BJ (cell line): ENCODE results near the gene CTNNBIP1. TPM values are rescaled to one million over a fixed set of nuclear protein-coding genes. Genes with fewer than 3 reads are reported as not detected.

Experiments
- CTCF ChIA-PET: fragments of 350-600 bp; formaldehyde crosslinking; extraction: SDS; loops from one replicate; lab custom pipeline; 2021; ENCODE audit warnings: antibody characterized with exemption, inconsistent platforms; lab: Yijun Ruan, JAX
- POLR2A ChIA-PET: fragments of 300-600 bp; sonication (Branson Sonifier 250); formaldehyde crosslinking; extraction: SDS; loops from one replicate; lab custom pipeline; 2021; ENCODE audit warnings: antibody characterized with exemption; lab: Charles Lee
- DNase-seq: peaks from one replicate; pipeline ENCODE4 v3.0.0-alpha.2; 2011; ENCODE audit warnings: low read depth
- H3K27me3 ChIP-seq: 2 replicates; pipeline ENCODE4 v1.6.0; 2011; ENCODE audit warnings: low read length; ENCODE audit not compliant: control insufficient read depth, insufficient read depth
- H3K36me3 ChIP-seq: 2 replicates; pipeline ENCODE4 v1.5.1; 2011; ENCODE audit warnings: low read length; ENCODE audit not compliant: control insufficient read depth, insufficient read depth
- H3K4me3 ChIP-seq: 2 replicates; pipeline ENCODE4 v1.5.1; 2011; ENCODE audit warnings: low read depth, mild to moderate bottlenecking, control low read depth, low read length
- polyA plus RNA-seq: library from polyadenylated mRNA; depleted of rRNA; stranded (reverse); fragments of >200 nt; gene quantifications from 2 replicates; pipeline ENCODE4 v1.2.3, GENCODE V29; 2011
- TF ChIP-seq, protein P1 (sequence below): IDR thresholded peaks from 2 replicates; pipeline ENCODE4 v1.5.1; 2011; ENCODE audit warnings: low read depth, mild to moderate bottlenecking, control low read depth, inconsistent platforms, low read length, moderate library complexity; ENCODE audit not compliant: insufficient read depth

CTNNBIP1 gene
- polyA plus RNA-seq, 1 experiment = 25.5 TPM

DNA sequence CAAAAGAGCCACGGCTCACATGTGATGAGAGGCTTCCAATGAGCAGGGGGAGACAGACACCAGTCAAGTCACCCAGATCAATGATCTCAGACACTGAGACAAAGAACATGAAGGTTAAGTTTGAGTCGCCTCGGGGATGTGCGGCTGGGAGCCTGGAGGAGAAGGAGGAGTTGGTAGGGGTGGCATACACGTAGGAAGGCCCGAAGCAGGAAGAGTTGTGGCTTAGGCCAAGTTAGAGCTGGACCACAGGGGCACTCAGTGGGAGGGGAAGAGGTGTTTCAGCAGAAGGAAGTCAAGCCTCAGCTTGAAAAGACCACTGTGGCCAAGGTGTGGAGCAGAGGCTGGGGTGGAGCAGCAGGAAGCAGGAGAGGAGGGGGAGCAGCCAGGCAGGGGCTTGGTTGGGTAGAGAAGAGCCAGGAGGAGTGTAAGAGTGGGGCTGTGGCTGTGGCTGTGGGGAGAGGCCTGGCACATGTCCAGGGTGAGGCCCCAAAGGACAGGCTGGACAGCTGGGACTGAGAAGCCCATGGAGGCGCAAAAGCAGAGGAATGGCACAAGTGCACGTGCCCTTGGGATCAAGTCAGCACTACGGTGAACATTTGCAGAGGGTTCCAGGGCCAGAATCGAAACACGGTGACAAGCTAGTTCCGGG, 27.6 kb downstream of the CTNNBIP1 start:
- H3K4me3 ChIP-seq = no peak overlapping the region
- ChIA-PET POLR2A (interaction anchor here (0.6 kb wide), 1 partner anchor 34 kb away, joined by 3 read pairs; no protein-coding TSS in a partner anchor), CTCF (no interaction called here)
- H3K36me3 ChIP-seq = no peaks in the 10 kb centered on the region
- TF ChIP-seq, protein P1, sequence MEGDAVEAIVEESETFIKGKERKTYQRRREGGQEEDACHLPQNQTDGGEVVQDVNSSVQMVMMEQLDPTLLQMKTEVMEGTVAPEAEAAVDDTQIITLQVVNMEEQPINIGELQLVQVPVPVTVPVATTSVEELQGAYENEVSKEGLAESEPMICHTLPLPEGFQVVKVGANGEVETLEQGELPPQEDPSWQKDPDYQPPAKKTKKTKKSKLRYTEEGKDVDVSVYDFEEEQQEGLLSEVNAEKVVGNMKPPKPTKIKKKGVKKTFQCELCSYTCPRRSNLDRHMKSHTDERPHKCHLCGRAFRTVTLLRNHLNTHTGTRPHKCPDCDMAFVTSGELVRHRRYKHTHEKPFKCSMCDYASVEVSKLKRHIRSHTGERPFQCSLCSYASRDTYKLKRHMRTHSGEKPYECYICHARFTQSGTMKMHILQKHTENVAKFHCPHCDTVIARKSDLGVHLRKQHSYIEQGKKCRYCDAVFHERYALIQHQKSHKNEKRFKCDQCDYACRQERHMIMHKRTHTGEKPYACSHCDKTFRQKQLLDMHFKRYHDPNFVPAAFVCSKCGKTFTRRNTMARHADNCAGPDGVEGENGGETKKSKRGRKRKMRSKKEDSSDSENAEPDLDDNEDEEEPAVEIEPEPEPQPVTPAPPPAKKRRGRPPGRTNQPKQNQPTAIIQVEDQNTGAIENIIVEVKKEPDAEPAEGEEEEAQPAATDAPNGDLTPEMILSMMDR = no peak
- H3K27me3 ChIP-seq = no peaks in the 10 kb centered on the region
- DNase-seq = no peak

DNA sequence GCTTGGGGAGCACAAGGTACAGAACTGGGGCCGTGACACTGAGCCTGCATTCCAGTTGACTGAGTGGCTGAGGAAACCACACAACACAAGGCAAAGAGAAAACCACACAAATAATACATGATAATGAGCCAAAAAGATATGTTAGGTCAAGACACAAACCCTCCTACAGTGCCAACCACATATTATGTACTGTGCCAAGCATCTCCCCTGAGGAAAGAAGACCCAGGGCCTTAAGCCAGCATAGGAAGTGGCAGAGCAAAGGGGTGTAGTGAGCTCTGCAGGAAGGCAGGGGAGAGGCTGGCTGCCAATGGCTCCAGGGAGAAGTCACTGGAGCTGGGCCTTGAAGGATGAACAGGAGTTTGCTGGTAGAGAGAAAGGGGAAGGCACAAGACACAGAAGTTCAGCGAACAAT, 28.2 kb downstream of the CTNNBIP1 start:
- ChIA-PET CTCF (no interaction called here), POLR2A (interaction anchor here (0.6 kb wide), 1 partner anchor 35 kb away, joined by 3 read pairs; no protein-coding TSS in a partner anchor)
- no peak for DNase-seq
- Histone ChIP-seq H3K27me3 (no peaks in the 10 kb centered on the region), H3K36me3 (no peaks in the 10 kb centered on the region), H3K4me3 (no peak overlapping the region)
- TF ChIP-seq, protein P1 = no peak

DNA sequence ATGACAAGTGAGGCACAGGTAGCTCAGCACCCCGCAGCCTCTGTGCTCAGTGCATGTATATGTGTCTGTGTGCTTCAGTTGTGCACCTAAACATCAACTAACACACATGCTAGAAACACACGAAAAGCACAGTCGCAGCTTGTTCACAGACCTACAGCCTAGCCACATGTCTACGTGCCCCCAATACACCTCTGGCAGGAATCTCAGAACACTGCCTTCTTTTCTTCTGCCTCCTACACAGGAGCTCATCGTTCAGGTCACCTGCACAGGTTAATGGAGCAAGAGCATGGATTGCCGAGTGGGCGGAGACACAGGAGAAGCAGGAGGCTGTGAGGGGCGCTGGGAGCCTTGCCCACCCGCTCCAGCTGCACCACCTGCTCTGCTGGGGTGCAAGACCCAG, 31.7 kb downstream of the CTNNBIP1 start:
- no peak for DNase-seq
- ChIA-PET CTCF (interaction anchor here (1.4 to 4.4 kb wide), 5 partner anchors 9 to 251 kb away, joined by 4 to 27 read pairs (median 10); partner anchors contain the start of genes LZIC and NMNAT1), POLR2A (no interaction called here)
- Histone ChIP-seq H3K4me3 (no peak overlapping the region), H3K36me3 (no peaks in the 10 kb centered on the region), H3K27me3 (no peaks in the 10 kb centered on the region)
- TF ChIP-seq, protein P1 = no peak

DNA sequence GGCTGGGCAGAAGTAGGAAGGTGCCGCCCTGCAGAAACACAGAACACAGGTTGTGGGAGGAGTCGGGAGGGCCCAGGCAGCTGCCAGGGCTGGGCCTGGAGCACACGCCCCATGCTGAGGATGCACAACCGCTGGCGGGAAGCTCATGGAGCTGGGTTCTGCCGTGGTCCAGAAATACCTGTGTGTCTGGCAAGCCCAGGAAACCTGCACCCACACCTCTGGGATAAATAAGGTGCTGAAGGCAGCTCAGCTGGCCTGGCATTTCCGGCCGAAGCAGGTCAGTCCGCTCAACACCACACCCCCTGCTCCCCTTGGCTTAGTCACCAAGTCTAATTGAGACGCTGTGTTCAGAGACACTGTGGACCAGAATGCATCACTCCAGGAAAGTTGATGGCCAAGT, 32.1 kb downstream of the CTNNBIP1 start:
- ChIA-PET POLR2A (no interaction called here), CTCF (interaction anchor here (1.4 to 4.4 kb wide), 6 partner anchors 9 to 251 kb away, joined by 4 to 27 read pairs (median 8); partner anchors contain the start of genes LZIC and NMNAT1)

DNA sequence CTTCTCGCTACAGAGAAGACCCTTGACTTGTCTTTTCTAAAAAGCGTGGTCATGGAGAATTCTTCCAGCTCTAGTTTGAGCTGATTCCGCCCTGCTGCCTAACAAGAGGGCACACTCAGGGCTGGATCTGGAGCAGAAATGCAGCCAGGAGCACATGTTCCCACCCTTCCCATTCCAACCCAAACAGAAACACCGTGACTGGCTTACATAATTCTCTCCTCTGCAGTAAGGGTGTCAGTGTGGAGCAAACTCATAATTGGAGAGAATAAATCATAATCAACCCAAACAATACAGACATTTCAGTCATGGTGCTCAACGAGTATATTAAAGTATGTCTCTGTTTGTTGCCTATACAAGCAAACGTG, 34.5 kb downstream of the CTNNBIP1 start:
- Histone ChIP-seq H3K4me3 (no peak overlapping the region), H3K36me3 (no peaks in the 10 kb centered on the region), H3K27me3 (no peaks in the 10 kb centered on the region)
- TF ChIP-seq, protein P1 = no peak
- ChIA-PET POLR2A (no interaction called here), CTCF (interaction anchor here (0.7 to 5.5 kb wide), 13 partner anchors 9 to 277 kb away, joined by 3 to 45 read pairs (median 8); partner anchors contain the start of genes CTNNBIP1, LZIC, NMNAT1 and UBE4B)
- DNase-seq = no peak

More for the DNA sequence above, 32.1 kb downstream of the CTNNBIP1 start:
- no peak for DNase-seq
- Histone ChIP-seq H3K4me3 (no peak overlapping the region), H3K27me3 (no peaks in the 10 kb centered on the region), H3K36me3 (no peaks in the 10 kb centered on the region)
- TF ChIP-seq, protein P1 = no peak
